ENCODE data around the gene DNAJC25.

Gene DNAJC25

GRCh38 chr9:111628411-111628810, 2.7 kb upstream of the DNAJC25 start:
- no peak for DNase-seq

GRCh38 chr9:111630182-111630963, 761 bp upstream of the DNAJC25 start:
- DNase-seq, result no peak

GRCh38 chr9:111630964-111631213, 245 bp upstream of the DNAJC25 start:
- DNase-seq, result no peak

- no peak for DNase-seq
These were observed 926 bp downstream of the DNAJC25 start for GRCh38 chr9:111632060-111632459.

- DNase-seq, result no peak
These were observed 1.7 kb downstream of the DNAJC25 start for GRCh38 chr9:111632695-111633388.

GRCh38 chr9:111633389-111633736, 2.2 kb downstream of the DNAJC25 start:
- no peak for DNase-seq

GRCh38 chr9:111634860-111635259, 3.7 kb downstream of the DNAJC25 start:
- no peak for DNase-seq

- no peak for DNase-seq
These were observed 6.4 kb downstream of the DNAJC25 start for GRCh38 chr9:111637421-111637950.

- DNase-seq, result no peak
These were observed 13.2 kb downstream of the DNAJC25 start for GRCh38 chr9:111644195-111644772.

GRCh38 chr9:111645806-111646205, 14.7 kb downstream of the DNAJC25 start:
- no peak for DNase-seq

GRCh38 chr9:111646417-111646816, 15.3 kb downstream of the DNAJC25 start:
- no peak for DNase-seq

- DNase-seq, result no peak
These were observed 16.9 kb downstream of the DNAJC25 start for GRCh38 chr9:111648066-111648465.

GRCh38 chr9:111649016-111649415, 17.9 kb downstream of the DNAJC25 start:
- DNase-seq, result no peak

- no peak for DNase-seq
These were observed 25.9 kb downstream of the DNAJC25 start for GRCh38 chr9:111657051-111657450.

- DNase-seq, result no peak
These were observed 27.8 kb downstream of the DNAJC25 start for GRCh38 chr9:111658943-111659342.

- no peak for DNase-seq
These were observed 28.6 kb downstream of the DNAJC25 start for GRCh38 chr9:111659691-111660090.

GRCh38 chr9:111661150-111661801, 30.1 kb downstream of the DNAJC25 start, which contains the start of gene GNG10:
GNG10 (plus strand) TSS chr9:111661605; CDS start chr9:111661635, 30 bp downstream.
- peak; percentile 72 for DNase-seq

- peak; percentile 30 for DNase-seq
These were observed 30.8 kb downstream of the DNAJC25 start for GRCh38 chr9:111661802-111662521.

- DNase-seq, result peak; percentile 43
These were observed 31.6 kb downstream of the DNAJC25 start for GRCh38 chr9:111662576-111663300.

- no peak for DNase-seq
These were observed 32.2 kb downstream of the DNAJC25 start for GRCh38 chr9:111663301-111663823.

GRCh38 chr9:111668026-111668573, 37.0 kb downstream of the DNAJC25 start:
- no peak for DNase-seq
